HuH-7 (cell line): ENCODE data around the gene PKDCC.

ENCODE experiments used
- DNase-seq: peaks from one replicate; pipeline ENCODE4 v3.0.0; 2011; ENCODE audit warnings: low spot score

PKDCC gene

DNA sequence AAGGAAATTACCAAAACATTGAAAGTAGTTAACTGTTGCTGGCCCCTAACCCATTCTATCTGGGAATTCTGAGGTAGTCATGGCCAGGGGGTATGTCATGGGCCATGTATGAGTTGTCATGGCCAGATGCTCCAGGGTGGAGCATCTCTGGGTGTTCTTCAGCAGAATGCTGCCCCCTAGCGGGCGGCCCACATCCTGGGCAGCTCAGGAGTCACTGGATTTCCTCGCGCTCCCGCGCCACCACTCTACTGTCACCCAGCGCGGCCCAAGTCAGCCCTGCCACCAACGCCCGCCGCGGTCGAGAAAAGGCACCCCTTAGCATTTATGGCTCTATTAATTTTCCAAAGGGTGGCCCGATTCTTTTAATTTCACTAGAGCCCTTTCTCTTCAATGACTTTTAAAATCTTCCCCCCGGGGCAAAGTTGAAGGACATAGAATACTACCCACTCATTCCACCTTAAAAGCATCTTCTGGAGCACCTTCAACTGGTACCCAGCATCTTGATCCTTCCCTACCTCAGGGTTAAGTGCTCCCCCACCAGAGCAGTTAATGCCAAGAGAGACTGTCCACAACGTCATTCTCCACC is 41.6 kb downstream of the PKDCC start:
- DNase-seq, result peak; percentile 69

DNA sequence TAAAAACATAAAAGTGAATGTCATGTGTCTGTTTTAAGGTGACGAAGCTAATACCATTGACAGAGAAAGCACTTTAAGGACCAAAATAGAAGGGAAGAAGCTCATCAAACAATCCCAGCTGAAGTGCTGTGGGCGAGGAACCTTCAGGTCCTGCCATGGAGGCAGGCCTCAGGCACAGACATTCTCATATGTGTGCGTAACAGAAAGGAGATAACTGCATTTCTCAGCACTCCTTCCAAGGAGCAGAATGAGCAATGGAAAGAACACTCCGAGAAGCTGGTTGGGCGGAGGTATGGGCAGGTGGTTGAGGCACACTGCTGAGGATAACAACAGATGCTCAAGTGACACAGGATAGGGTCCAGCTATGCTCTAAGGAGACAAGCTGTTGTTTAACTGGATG is 42.4 kb downstream of the PKDCC start:
- no peak for DNase-seq

DNA sequence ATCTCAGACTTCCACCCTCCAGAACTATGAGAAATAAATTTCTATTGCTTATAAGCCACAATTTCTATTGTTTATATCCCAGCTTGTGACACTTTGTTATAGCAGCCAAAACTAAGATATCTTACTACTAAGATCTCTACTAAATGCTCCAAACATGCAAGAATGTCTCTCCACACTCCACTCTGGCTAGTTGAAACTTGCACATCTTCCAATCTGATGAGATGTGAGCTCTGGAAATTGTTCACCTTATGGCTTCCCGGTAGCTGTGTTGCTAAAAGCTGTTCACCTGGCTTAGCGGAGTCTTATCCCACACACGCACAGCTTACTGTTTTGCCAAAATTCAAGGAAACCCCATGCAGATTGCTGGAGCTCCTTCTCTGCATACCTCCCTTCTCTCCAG is 43.9 kb downstream of the PKDCC start:
- no peak for DNase-seq

DNA sequence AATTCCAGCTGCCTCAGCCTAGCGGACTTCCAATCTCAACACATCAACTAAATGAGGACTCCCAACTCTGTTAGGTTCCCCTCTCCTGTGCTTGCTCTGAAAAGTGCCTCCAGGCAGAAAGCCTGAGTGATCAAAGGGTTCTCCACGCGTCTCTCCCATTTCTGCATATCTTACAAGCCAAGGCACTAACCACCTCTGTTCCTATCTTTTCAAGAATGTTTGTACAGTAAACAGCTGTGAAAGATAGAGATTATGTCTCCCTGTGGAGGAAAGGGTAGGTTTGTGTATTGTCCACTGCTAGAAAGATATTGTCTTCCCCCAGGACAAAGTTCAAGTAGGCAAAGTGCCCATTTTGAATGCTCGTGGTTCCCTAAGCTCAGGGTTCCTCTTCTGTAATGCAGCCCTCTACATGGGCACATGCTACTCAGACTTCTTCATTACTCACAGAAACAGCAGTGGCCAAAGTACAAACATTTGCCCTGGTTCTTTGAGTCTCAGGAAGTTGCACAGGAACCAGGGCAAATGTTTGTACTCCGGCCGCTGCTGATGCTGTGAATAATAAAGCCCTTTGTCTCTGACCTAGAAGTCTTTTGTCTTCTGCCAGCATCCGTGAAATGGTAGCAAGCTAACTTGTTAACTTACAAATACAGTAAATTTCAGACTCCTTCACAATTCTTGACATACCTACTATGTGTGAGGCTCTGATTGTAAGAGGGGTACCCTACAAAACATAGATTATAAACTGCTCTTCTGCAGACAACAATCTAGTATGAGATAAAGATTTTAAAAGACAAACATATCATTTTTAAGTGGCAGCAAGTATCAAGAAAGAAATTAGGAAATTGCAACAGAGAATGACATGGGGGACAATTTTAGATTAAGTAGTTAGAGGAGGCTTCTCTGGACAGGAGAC is 44.5 kb downstream of the PKDCC start:
- no peak for DNase-seq

DNA sequence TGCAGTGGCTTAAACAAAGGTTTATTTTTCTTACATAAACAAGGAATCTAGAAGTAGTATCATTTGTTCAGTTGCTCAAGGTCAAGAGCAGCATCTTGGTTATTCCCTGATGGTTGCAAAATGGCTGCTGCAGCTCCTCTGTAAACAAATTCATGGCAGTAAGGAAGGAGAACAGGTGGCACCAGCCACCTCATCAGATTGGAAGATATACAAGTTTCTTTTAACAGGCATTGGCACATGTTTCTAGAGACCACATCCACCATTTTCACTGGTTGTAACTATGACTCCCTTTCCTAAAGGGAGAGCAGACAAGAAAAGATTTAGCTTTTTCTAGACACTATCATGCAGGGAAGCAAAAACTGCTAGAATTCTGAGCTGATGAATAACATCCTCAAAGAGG is 46.3 kb downstream of the PKDCC start:
- no peak for DNase-seq

DNA sequence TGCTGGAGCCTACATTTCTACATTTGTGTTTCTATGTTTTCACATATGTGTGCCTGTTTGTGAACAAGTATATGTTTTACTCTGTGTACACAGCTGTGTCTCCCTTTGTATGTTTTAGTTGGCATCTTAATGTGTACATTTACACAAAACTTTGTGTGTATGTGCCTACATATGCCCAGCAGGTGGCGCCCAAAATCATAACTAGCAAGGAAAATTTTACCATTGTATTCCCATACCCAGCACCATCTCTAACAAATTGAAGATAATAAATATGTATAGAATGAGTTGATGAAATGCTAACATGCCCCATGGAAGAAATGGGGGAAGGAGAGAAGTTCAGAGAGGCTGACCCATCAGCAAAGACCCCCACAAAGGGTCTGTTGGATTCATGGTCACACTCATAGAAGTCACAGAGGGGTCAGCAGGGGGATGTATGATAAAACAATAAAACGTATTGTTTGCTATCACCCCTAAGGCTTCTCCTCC is 48.1 kb downstream of the PKDCC start:
- peak; percentile 33 for DNase-seq

DNA sequence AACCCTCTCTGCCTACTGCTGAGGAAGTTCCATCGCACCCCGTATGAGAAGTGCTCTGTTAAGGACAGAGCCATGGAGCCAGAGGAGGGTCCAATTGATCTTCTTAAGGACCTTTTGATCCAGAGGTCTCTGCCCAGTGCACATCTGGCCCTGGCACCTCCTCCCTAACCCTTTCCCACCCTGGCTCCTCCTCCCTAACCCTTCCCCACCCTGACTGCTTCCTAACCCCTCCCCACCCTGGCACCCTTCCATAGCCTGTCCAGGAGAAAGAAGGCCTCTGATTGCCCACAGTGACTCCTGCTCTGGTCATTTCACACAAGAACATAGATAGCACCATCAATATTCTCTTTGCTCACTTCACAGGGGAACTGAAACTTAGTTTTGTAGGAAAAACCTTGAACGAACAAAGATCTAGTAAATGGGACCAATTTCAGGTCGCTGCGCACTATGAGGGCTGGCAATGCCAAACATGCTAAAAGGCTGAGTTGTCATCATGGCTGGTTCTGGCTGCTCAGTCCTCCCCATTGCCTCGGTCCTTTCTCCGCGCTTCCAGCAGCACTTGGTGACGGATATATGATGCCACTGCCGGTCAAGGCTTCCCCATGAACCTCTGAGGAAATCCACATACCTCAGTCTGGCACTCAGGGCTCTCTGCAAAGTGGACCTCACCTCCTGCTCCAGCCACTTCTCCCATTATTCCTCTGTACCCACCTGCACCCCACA is 49.2 kb downstream of the PKDCC start:
- DNase-seq, result no peak

DNA sequence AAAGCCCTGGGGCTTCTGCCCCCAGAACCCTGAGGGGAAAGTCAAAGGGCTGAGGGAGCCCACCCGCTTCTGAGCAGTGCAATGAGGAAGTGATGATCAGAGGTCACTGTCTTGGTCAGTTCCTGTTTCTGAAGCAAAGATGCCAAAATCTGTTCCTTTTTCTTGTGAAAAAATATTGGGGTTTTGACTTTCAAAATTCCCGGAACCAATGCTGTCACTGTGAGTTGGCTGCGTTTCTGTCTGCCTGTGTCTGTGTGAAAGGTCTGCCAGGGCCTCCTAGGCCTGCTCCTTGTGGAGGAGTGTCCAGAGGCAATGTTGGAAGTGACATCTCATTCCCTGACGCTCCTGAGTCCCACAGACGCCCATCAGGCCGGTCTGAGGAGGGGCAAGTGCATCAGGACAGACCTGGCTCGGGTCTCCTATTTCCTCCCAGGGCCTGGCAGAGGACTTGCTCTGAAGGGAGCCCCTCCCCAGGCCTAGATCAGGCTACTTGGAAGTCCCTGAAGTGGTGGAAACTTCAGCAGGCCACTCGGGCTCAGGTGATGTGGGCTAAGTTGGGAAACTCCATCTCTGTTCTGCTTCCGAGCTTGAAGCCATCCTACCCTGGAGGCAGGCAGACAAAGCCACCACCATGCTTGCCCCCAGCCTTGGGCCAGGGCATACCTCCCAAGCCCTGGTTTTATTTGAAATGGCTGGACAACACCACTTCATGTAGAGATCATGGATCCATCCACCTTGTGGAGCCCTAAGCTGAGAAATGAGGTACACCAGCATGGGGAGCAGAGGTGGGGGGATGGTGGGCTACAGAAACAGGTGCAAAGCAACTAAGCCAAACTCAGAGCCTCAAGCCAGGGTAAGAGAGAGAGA is 51.0 kb downstream of the PKDCC start:
- DNase-seq, result no peak

DNA sequence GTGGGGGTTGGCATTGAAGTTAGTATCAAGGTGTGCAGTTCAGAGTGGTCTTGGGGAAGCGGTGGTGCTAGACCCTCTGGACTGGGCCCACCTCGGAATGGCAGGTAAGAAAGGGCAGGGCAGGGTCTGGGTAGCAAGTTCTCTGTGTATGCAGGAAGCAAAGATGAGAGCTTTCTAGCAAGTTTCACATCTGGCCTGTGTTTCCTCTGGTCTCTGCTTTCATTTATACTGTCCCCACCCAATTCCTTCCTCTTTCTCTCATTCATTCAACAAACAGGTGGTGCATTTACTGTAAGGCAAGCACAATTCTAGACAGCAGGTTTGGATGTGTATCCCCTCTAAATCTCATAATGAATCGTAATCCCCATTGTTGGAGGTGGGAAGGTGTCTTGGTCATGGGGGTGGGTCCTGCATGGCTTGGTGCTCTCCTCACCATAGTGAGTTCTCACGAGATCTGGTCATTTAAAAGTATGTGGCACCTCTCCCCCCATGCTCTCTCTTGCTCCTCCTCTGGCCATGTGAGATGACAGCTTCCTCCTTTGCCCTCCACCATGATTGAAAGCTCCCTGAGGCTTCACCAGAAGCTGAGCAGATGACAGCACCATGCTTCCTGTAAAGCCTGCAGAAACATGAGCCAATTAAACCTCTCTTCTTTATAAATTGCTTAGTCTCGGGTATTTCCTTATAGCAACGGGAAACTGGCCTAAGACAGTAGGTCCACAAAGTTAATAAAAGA is 51.8 kb downstream of the PKDCC start:
- DNase-seq, result no peak

DNA sequence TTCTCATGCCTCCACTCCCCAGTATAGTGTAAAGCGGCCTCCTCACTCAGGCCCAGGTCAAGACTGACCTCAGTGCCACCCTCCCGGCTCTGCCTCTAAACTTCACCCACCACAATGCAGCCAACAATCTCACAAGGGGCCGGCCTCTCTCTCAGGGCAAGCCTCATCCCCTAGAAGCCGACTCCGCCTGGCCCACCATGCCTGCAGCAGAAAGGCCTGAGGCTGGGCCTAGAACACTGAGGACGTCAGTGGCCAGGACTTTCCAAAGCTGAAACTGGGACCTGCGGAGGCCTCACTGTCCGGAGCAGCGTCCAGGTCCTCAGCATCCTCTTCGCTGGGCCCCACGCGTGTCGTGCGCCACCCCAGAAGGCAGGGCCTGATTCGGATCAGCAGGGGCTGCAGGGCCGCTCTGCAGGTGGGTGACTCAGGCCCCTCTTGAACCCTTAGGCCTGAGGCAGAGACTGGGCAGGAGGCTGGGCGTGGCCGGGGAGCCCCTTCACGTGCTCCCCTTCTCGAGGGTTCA is 52.9 kb downstream of the PKDCC start:
- DNase-seq, result no peak

DNA sequence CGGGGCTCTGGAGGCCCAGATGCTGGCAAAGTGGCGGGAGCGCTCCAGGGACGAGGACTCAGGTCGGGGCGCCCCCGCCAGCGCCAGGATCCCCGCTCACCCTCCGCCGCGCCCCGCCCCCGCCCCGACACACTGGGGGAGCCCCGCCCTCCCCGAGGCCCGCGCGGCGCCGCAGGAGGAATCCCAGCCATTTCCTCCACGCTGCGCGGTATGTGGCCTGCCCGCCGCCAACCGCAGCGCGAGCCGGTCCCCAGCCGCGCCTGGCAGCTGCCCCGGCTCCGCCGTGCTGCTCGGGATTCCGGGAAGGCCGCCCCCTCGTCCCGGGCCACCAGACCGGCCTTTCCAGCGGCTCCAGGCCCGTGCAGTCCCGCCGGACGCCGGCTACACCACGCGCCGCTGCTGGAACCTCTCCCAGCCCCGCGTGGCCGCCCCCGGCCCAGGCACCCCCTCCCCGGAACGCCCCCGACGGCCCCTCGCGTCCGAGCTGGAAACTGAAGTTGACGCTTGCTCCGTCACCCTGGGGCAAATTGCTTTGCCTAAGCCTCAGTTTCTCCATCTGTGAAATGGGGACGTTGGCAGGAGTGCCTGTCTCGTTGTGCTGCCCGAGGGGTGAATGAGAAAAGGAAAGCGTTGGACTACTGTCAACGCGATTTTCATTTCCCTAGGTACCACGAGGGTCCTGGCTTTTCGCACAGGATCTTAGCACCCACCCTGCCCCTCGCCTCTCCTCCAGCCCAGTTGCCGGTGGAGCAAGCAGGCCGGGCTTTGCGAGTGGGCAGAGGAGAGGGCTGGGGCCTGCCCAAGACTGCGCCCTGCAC is 53.6 kb downstream of the PKDCC start:
- no peak for DNase-seq

DNA sequence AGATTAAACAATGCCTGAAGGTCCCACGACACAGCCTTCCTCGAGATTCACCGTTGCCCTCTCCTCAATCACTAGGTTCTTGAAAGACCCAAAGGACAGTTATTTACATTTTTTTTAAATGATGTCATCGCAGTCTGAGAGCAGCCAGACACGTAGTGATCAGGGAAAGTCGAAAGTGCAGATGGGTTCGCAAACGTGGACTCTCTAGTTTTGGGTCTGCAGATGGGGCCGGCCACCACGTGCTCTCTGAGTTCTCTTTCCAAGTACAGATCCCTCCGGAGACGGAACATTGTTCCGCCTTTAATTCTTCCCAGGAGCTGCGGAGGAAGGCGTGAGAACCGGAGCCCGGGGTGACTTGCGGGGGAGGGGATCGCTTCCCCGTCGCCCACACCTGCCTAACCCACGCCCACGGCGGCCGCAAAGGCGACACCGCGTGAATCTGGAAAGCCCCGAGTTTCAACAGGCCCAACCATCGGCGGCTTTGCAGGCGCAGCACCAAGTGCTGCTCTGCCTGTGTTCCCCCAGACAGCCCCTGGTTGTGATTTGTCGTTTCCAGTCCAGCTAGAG is 54.3 kb downstream of the PKDCC start:
- DNase-seq, result peak; percentile 47

DNA sequence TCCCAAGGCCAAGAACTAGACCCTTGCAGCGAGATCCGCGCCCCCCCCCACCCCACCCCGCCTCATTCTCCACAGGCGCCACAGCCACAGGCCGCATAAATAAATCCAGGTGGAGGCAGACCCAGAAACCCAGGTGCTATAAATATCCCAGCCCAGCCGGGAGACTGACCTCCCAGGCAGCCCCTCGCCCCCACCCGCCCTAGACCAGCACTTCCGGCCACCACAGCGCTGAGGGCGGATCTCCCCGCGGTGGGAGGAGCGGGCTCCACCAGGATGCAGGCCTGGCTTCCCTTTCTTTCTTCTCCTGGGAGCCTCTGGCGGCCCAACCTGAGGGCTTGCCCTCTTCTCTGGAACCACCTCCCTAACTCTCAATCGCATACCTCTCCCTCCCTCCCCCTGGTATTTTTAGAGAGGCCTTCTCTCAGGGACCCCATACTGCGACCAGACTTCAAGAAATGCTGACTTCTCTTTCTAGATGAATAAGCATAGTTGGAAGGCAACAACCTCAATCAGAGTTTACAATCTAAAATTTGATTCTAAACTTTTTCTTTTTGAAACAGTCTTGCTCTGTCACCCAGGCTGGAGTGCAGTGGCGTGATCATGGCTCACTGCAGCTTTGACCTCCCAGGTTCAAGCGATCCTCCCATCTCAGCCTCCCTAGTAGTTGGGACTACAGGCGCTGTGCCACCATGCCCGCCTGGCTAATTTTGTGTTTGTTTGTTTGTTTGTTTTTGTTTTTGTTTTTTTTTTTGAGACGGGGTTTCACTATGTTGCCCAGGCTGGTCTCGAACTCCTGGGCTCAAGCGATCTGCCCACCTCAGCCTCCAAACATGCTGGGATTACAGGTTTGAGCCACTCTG is 55.0 kb downstream of the PKDCC start:
- DNase-seq, result peak; percentile 80

DNA sequence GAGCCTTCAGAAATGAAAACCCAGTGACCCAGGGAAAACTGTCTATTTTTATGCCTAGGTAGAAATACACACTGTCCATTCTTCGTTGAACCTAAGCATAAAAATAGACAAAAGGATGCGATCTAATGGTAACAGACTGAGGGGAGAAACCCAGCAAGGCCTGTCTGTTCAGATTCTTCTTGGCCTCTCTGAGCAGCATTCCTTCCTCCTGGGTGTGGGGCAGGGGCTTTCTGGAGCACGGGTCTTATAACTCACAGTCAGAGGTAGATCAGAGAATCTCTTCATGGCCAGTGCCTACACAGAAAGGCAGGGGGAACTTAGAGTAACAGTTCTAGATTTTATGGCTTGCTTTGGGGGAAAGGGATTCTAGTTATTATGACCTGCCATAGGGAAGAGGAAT is 56.0 kb downstream of the PKDCC start:
- DNase-seq, result no peak

DNA sequence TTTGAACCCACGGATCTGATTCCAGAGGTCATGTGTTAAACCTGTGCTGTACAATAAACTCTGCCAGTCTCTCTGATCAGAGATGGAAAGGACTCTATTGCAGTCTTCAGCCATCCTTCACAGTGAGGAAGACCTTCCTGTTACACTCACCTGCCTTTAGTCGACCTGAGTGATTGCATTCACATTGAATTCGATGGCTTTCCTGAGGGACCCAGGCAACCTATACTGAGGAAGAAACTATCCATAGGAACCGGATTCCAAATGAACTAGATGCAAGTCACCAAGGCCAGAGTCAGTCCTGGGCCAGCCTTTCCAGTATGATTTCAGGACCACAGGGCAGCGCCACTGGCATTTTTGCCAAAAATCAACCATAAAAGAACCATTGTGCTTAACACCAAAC is 56.8 kb downstream of the PKDCC start:
- DNase-seq, result no peak

DNA sequence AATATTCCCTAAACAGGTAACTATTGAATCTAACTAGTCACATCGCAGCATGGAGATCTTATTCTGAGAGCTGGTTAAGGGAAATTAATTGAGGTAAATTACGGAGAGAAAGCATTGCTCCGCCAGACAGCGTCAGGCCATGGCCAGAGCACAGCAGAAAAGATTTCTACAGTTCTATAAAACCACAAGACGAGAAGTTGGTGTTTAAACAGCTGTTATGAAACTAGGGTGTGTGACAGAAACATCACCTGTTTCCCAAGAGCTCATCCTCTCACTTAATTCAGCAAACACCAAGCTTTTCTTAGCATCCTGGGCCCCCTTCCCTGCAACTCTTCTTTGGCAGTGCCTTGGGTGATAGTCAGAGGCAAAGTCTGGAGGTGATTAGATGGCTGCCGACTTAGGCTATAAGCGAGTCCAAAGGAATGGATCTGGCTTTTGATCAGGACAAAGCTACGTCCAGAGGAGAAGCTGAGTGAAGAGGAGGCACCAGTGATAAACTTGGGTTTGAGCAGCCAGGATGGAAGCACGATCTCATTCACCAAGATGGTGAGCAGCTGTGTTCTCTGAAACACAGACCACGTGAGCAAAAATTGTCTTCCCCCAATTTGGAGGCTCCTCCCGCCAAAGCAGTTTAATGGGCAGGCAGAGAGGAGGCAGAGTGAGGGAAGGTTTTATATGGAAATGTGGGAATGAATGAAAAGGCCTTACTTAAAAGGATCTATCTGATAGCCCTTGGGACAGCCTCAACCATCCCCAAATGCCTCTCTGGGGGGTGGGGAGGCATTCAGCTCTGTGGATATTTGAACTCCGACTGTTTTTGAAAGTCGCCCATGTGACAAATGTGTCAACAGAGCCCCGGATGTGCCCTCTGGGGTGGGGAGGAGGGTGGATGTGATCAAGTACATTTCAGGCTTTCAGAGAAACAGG is 57.8 kb downstream of the PKDCC start:
- DNase-seq, result no peak

DNA sequence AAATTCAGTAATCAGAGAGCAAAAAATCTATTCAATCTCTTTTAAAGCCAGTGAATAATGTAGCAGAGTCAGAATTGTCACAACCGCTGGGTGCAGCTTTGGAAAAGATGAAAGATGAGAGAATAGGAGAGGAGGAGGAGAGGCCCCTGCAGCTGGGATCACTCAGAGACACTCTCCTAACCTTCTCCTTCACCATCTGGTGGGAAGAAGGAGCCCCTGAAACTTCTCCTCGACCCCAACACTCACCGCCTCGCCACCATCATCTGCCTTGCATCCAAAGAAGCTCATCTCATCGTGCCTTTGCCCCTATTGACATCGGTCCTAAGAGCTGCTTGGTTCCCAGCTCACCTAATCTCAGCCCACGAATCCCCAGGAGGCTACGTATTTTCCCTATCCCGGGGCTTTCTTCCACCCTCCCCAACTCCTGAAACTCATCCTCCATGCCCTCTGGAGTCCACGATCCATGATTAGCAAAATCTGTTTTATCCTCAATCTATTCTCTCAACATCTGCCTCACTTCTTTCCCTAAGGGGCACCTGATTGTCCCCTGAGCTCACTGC is 58.5 kb downstream of the PKDCC start:
- no peak for DNase-seq
